Thoracic aorta (tissue), 2 donors: ENCODE measurements around the gene HCST. TPM values are rescaled to one million over a fixed set of nuclear protein-coding genes. Genes with fewer than 3 reads are reported as not detected.
A peak's percentile ranks its signal among the peaks of the same experiment; 100 is the strongest.

Experiments used
- ATAC-seq: fragments of 150-250 bp; one replicate; pipeline ENCODE4 v1.8.0; 2017; ENCODE audit warnings: low read depth; ENCODE audit not compliant: insufficient number of reproducible peaks, low FRiP score
- DNase-seq: peaks from one replicate; pipeline ENCODE4 v3.0.0-alpha.2; 2020; ENCODE audit warnings: low spot score
- H3K27ac ChIP-seq, 2 donors: fragments of 200-600 bp; sonication (generic); 1 replicate in 1 of 2; 2 replicates in 1 of 2; pipeline ENCODE4 v1.5.1; 2016; ENCODE audit warnings: mild to moderate bottlenecking in 2 of 2, moderate library complexity in 2 of 2
- H3K27me3 ChIP-seq: fragments of 200-600 bp; sonication (generic); replicated peaks from 2 replicates; pipeline ENCODE4 v1.6.0; 2016; ENCODE audit warnings: mild to moderate bottlenecking; ENCODE audit not compliant: insufficient read depth
- H3K36me3 ChIP-seq: fragments of 200-600 bp; sonication (generic); one replicate; pipeline ENCODE4 v1.5.1; 2016
- H3K4me1 ChIP-seq, 2 donors: fragments of 200-600 bp; sonication (generic); 1 replicate in 1 of 2; 2 replicates in 1 of 2; pipeline versions ENCODE4 v1.5.1 to v1.6.0; 2016; ENCODE audit warnings: low read depth in 2 of 2, mild to moderate bottlenecking in 1 of 2; ENCODE audit not compliant: control insufficient read depth in 1 of 2
- H3K4me3 ChIP-seq: fragments of 200-600 bp; sonication (generic); 2 replicates; pipeline ENCODE4 v1.5.1; 2016; ENCODE audit warnings: mild to moderate bottlenecking
- H3K9me3 ChIP-seq: fragments of 200-600 bp; sonication (generic); 2 replicates; pipeline ENCODE4 v1.5.1; 2016
- total RNA-seq, 2 donors: library from RNA; depleted of rRNA; stranded (reverse); fragments of >200 nt; gene quantifications; one replicate each; pipeline versions ENCODE4 v1.1.0 to v1.2.3, GENCODE V29; 2016
- TF ChIP-seq, protein P1 (sequence below): fragments of 200-600 bp; sonication (generic); IDR thresholded peaks from one replicate; pipeline ENCODE4 v1.5.1; 2019; ENCODE audit warnings: antibody characterized with exemption

Gene HCST
- total RNA-seq, 2 donors from 2014 or later: 4.5 to 13.2 TPM

DNA sequence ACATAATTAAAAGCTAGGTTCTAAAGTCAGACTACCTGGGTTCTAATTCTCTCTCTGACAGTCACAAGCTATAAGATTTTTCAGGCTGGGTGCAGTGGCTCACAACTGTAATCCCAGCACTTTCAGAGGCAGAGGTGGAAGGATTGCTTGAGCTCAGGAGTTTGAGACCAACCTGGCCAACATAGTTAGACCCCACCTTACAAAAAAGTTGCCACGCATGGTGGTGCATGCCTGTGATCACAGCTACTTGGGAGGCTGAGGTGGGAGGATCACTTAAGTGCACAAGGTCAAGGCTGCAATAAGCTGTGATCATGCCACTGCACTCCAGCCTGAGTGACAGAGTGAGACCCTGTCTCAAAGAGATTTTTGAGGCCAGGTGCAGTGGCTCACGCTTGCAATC, 8.0 kb upstream of the HCST start:
- DNase-seq (no peak), ATAC-seq (no peak)
- Histone ChIP-seq H3K4me3 (no peak overlapping the region), H3K27ac (no peak overlapping the region), H3K27me3 (no peaks in the 10 kb centered on the region), H3K36me3 (peaks cover 11% of the 10 kb centered on the region), H3K9me3 (no peaks in the 10 kb centered on the region), H3K4me1 (peaks cover 3 to 9% of the 10 kb centered on the region in 2 donors)
- TF ChIP-seq, protein P1, sequence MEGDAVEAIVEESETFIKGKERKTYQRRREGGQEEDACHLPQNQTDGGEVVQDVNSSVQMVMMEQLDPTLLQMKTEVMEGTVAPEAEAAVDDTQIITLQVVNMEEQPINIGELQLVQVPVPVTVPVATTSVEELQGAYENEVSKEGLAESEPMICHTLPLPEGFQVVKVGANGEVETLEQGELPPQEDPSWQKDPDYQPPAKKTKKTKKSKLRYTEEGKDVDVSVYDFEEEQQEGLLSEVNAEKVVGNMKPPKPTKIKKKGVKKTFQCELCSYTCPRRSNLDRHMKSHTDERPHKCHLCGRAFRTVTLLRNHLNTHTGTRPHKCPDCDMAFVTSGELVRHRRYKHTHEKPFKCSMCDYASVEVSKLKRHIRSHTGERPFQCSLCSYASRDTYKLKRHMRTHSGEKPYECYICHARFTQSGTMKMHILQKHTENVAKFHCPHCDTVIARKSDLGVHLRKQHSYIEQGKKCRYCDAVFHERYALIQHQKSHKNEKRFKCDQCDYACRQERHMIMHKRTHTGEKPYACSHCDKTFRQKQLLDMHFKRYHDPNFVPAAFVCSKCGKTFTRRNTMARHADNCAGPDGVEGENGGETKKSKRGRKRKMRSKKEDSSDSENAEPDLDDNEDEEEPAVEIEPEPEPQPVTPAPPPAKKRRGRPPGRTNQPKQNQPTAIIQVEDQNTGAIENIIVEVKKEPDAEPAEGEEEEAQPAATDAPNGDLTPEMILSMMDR: no peak

- peaks cover 11% of the 10 kb centered on the region for H3K36me3 ChIP-seq
- no peaks in the 10 kb centered on the region for H3K9me3 ChIP-seq
- no peak overlapping the region for H3K27ac ChIP-seq
- no peaks in the 10 kb centered on the region for H3K27me3 ChIP-seq
- H3K4me1 ChIP-seq: peaks cover 3 to 11% of the 10 kb centered on the region in 2 donors
- ATAC-seq (no peak), DNase-seq (no peak)
- TF ChIP-seq, protein P1: no peak
- no peak overlapping the region for H3K4me3 ChIP-seq
Observed at GRCh38 chr19:35895911-35896642, 6.3 kb upstream of the HCST start.

- peaks cover 11% of the 10 kb centered on the region for H3K36me3 ChIP-seq
- H3K4me3 ChIP-seq: no peak overlapping the region
- TF ChIP-seq, protein P1: no peak
- H3K4me1 ChIP-seq: peaks cover 3 to 13% of the 10 kb centered on the region in 2 donors
- no peak overlapping the region for H3K27ac ChIP-seq
- ATAC-seq (no peak), DNase-seq (no peak)
- H3K9me3 ChIP-seq: no peaks in the 10 kb centered on the region
- no peaks in the 10 kb centered on the region for H3K27me3 ChIP-seq
Observed at GRCh38 chr19:35896643-35897040, 5.7 kb upstream of the HCST start.

DNA sequence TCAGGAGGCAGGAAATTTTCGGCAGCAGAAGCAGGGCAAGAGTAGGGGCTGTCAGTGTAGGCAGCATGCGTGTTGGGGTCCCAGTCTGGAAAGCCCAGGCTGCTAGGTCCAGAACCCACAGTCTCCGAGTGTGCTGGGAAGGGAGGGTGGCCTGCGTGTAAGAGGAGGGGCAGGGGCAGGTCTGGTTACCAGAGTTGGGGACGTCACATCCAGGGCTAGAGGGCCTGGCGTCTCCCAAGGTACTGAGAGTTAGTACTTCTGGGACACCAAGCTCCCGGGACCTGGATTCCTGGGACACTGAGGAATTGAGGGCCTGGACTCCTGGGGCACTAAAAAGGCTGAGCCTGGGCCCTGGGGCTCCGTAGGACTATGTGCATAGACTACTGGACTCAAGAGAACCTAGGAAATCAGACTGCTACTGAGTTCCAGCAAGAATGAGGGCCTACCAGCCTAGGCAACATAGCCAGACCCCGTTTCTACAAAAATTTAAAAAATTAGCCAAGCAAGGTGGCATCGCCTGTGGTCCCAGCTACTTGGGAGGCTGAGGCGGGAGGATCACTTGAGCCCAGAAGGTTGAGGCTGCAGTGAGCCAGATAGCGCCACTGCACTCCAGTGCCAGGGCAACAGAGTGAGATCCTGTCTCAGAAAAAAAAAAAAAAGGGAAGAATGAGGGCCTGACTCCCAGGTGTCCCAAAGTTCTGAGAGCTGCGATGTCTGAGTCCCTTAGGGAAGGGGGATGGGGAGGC, 4.5 kb upstream of the HCST start:
- DNase-seq (no peak), ATAC-seq (no peak)
- TF ChIP-seq, protein P1: no peak
- peaks cover 11% of the 10 kb centered on the region for H3K36me3 ChIP-seq
- H3K4me1 ChIP-seq: peaks cover 3 to 13% of the 10 kb centered on the region in 2 donors
- no peaks in the 10 kb centered on the region for H3K27me3 ChIP-seq
- H3K4me3 ChIP-seq: peak overlapping the region; percentile 84
- H3K9me3 ChIP-seq: no peaks in the 10 kb centered on the region
- peak overlapping the region in 1 of 2 donors; percentile 43 for H3K27ac ChIP-seq

DNA sequence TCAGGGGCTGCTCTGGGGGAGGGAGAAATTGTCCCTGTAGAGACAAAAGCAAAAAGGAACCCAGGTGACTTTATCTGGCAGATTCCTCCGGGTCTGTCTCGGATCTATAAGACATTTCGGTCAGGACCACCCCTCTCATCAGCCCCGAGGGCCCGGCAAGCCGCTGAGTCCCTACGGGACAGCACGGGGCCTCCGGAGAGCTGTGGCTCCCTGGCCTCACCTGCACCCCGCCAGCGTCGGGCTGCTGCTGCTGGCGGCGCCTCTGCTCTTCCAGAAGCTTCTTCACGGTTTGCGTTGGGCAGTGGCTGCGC, 3.9 kb upstream of the HCST start:
- no peaks in the 10 kb centered on the region for H3K27me3 ChIP-seq
- ATAC-seq: no peak

More for the DNA sequence above, 3.9 kb upstream of the HCST start:
- Histone ChIP-seq H3K27ac (peak overlapping the region in 1 of 2 donors; percentile 43), H3K4me1 (peaks cover 3 to 19% of the 10 kb centered on the region in 2 donors), H3K9me3 (no peaks in the 10 kb centered on the region), H3K4me3 (peak overlapping the region; percentile 84), H3K36me3 (peaks cover 11% of the 10 kb centered on the region)
- DNase-seq: no peak
- TF ChIP-seq, protein P1: no peak
